OCI-LY3 (cell line): ENCODE measurements around the gene SLC25A46.

ENCODE experiments used
- CTCF ChIP-seq: fragments of 200-600, 300-600 bp; sonication (generic); IDR thresholded peaks from 2 replicates; pipeline ENCODE4 v1.5.1; 2014; ENCODE audit warnings: antibody characterized with exemption, low read length, low read depth
- EZH2phosphoT487 ChIP-seq: fragments of 200-600 bp; shearing (Covaris generic); IDR thresholded peaks from 2 replicates; pipeline ENCODE4 v1.6.1; 2018; ENCODE audit warnings: antibody characterized with exemption, mixed run types, low read depth

GRCh38 chr5:110702704-110703103 lies 36.1 kb upstream of the SLC25A46 start:
- TF ChIP-seq CTCF (no peak), EZH2phosphoT487 (no peak)
